Liver (tissue), 9 donors: ENCODE data around the gene NOA1. TPM values are rescaled to one million over a fixed set of nuclear protein-coding genes. Genes with fewer than 3 reads are reported as not detected.

ENCODE experiments used
- DNase-seq: peaks from one replicate; pipeline ENCODE4 v3.0.0-alpha.2; 2017; ENCODE audit warnings: low spot score
- H3K27ac ChIP-seq, 2 donors: one replicate each; pipeline ENCODE4 v1.7.0; 2013; ENCODE audit warnings: inconsistent platforms in 2 of 2, low read length in 2 of 2, control low read depth in 1 of 2, low read depth in 1 of 2, mild to moderate bottlenecking in 1 of 2
- H3K27me3 ChIP-seq, 4 donors: one replicate each; pipeline versions ENCODE4 v1.6.1 to v1.7.0; 2013; ENCODE audit warnings: low read length in 3 of 4, inconsistent platforms in 1 of 4, mild to moderate bottlenecking in 1 of 4, moderate library complexity in 1 of 4; ENCODE audit not compliant: control insufficient read depth in 4 of 4, insufficient read depth in 4 of 4
- H3K36me3 ChIP-seq, 4 donors: one replicate each; pipeline versions ENCODE4 v1.6.1 to v1.7.0; 2013; ENCODE audit warnings: low read length in 3 of 4, mild to moderate bottlenecking in 3 of 4, low read depth in 1 of 4, moderate library complexity in 1 of 4; ENCODE audit not compliant: control insufficient read depth in 4 of 4, insufficient read depth in 3 of 4
- H3K4me1 ChIP-seq, 4 donors: one replicate each; pipeline versions ENCODE4 v1.6.1 to v1.7.0; 2013; ENCODE audit warnings: low read length in 3 of 4, mild to moderate bottlenecking in 3 of 4, moderate library complexity in 1 of 4; ENCODE audit not compliant: control insufficient read depth in 4 of 4, insufficient read depth in 4 of 4
- H3K4me3 ChIP-seq, 3 donors: one replicate each; pipeline versions ENCODE4 v1.6.1 to v1.7.0; 2013; ENCODE audit warnings: low read length in 3 of 3, control low read depth in 1 of 3, low read depth in 1 of 3, mild to moderate bottlenecking in 1 of 3
- H3K9ac ChIP-seq, 2 donors: one replicate each; pipeline ENCODE4 v1.7.0; 2013; ENCODE audit warnings: low read length in 2 of 2, mild to moderate bottlenecking in 2 of 2, moderate library complexity in 2 of 2, control low read depth in 1 of 2, low read depth in 1 of 2
- H3K9me3 ChIP-seq, 4 donors: one replicate each; pipeline versions ENCODE4 v1.6.1 to v1.7.0; 2013; ENCODE audit warnings: low read length in 3 of 4; ENCODE audit not compliant: control insufficient read depth in 4 of 4
- EGR1 ChIP-seq, 2 donors: IDR thresholded peaks; 2 replicates each; pipeline ENCODE4 v1.6.1; 2016 to 2018; ENCODE audit warnings: antibody characterized with exemption in 2 of 2, low read depth in 2 of 2
- FOXA1 ChIP-seq: IDR thresholded peaks from 2 replicates; pipeline ENCODE4 v1.6.1; 2016; ENCODE audit warnings: antibody characterized with exemption
- FOXA2 ChIP-seq: IDR thresholded peaks from 2 replicates; pipeline ENCODE4 v1.6.1; 2016; ENCODE audit warnings: antibody characterized with exemption
- GABPA ChIP-seq, 2 donors: IDR thresholded peaks in 1 of 2; conservative IDR thresholded peaks in 1 of 2; 2 replicates each; pipeline ENCODE4 v1.6.1; 2016; ENCODE audit warnings: antibody characterized with exemption in 2 of 2, mild to moderate bottlenecking in 1 of 2, moderate library complexity in 1 of 2
- JUND ChIP-seq, 2 donors: IDR thresholded peaks; 2 replicates each; pipeline ENCODE4 v1.6.1; 2016; ENCODE audit warnings: antibody characterized with exemption in 2 of 2
- NR2F2 ChIP-seq: IDR thresholded peaks from 2 replicates; pipeline ENCODE4 v1.6.1; 2016; ENCODE audit warnings: antibody characterized with exemption
- RAD21 ChIP-seq, 2 donors: IDR thresholded peaks; 2 replicates each; pipeline ENCODE4 v1.6.1; 2016; ENCODE audit warnings: antibody characterized with exemption in 2 of 2, mild to moderate bottlenecking in 2 of 2
- SP1 ChIP-seq: IDR thresholded peaks from 2 replicates; pipeline ENCODE4 v1.6.1; 2018; ENCODE audit warnings: antibody characterized with exemption, mild to moderate bottlenecking
- YY1 ChIP-seq: IDR thresholded peaks from 2 replicates; pipeline ENCODE4 v1.6.1; 2016; ENCODE audit warnings: antibody characterized with exemption, mild to moderate bottlenecking
- WGBS: extraction: QIAGEN DNeasy Blood & Tissue Kit; methylation state at CpG from one replicate; pipeline ENCODE4 v1.1.7; 2013; 5-methylcytosine and 5-hydroxymethylcytosine counted together
- polyA plus RNA-seq, 2 donors: library from polyadenylated mRNA; stranded (reverse) in 1 of 2; unstranded in 1 of 2; fragments of 200-250 nt in 1 of 2; fragments of >200 nt in 1 of 2; fragmentation: Nextera tagmentation in 1 of 2; extraction: Ambion mirVana in 1 of 2; gene quantifications; one replicate each; pipeline versions ENCODE4 v1.2.1 to v1.2.3, GENCODE V29; 2013 to 2015
- total RNA-seq, 2 donors: library from RNA; depleted of rRNA; stranded (reverse); fragments of >200 nt; gene quantifications; one replicate each; pipeline ENCODE4 v1.2.3, GENCODE V29; 2014
- TF ChIP-seq, protein P1 (sequence below): IDR thresholded peaks from 2 replicates; pipeline ENCODE4 v1.6.1; 2016; ENCODE audit warnings: antibody characterized with exemption, mild to moderate bottlenecking
- TF ChIP-seq, protein P2 (sequence below): IDR thresholded peaks from 2 replicates; pipeline ENCODE4 v1.6.1; 2016; ENCODE audit warnings: antibody characterized with exemption
- TF ChIP-seq, protein P3 (sequence below): IDR thresholded peaks from 2 replicates; pipeline ENCODE4 v1.6.1; 2016; ENCODE audit warnings: antibody characterized with exemption
- TF ChIP-seq, protein P4 (sequence below): IDR thresholded peaks from 2 replicates; pipeline ENCODE4 v1.6.1; 2016; ENCODE audit warnings: antibody characterized with exemption
- donor health status: healthy.
- donor health status: healthy.
- donor health status: healthy.
- donor health status: healthy.
- donor health status: healthy.

NOA1 gene
- total and polyA plus RNA-seq, 4 donors = 2.3 to 9.2 (median 7.1) TPM

DNA sequence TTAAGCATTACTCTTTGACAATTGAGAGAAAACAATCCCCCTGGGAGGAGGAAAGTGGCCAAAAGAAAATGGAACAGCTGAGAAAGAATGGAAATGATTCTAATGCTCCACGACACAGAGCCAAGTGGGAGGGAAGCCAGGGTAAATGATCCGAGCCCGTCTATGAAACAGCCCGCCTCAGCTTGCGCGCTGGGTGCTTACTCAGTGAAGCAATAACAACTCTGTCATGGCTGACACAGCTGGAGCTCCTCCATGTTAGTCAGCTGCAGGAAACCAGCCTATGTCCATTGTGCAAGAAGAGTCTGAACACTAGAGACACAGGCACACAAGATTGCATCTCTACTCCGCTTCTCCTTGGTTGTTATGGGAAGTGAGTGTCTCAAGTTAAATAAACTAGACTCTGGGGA, 19.3 kb downstream of the NOA1 start:
- H3K4me3 ChIP-seq = no peak overlapping the region
- no peaks in the 10 kb centered on the region for H3K4me1 ChIP-seq
- no peak overlapping the region for H3K27ac ChIP-seq
- no peaks in the 10 kb centered on the region for H3K27me3 ChIP-seq
- no peak overlapping the region for H3K9ac ChIP-seq
- WGBS = 52% methylated on average over 7 of the region's 7 CpGs
- no peaks in the 10 kb centered on the region for H3K9me3 ChIP-seq
- no peak for DNase-seq
- TF ChIP-seq, protein P1, sequence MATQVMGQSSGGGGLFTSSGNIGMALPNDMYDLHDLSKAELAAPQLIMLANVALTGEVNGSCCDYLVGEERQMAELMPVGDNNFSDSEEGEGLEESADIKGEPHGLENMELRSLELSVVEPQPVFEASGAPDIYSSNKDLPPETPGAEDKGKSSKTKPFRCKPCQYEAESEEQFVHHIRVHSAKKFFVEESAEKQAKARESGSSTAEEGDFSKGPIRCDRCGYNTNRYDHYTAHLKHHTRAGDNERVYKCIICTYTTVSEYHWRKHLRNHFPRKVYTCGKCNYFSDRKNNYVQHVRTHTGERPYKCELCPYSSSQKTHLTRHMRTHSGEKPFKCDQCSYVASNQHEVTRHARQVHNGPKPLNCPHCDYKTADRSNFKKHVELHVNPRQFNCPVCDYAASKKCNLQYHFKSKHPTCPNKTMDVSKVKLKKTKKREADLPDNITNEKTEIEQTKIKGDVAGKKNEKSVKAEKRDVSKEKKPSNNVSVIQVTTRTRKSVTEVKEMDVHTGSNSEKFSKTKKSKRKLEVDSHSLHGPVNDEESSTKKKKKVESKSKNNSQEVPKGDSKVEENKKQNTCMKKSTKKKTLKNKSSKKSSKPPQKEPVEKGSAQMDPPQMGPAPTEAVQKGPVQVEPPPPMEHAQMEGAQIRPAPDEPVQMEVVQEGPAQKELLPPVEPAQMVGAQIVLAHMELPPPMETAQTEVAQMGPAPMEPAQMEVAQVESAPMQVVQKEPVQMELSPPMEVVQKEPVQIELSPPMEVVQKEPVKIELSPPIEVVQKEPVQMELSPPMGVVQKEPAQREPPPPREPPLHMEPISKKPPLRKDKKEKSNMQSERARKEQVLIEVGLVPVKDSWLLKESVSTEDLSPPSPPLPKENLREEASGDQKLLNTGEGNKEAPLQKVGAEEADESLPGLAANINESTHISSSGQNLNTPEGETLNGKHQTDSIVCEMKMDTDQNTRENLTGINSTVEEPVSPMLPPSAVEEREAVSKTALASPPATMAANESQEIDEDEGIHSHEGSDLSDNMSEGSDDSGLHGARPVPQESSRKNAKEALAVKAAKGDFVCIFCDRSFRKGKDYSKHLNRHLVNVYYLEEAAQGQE = no peak
- no peak for TF ChIP-seq RAD21 (IDR thresholded peaks at IDR 0.05)
- peak; percentile 73 for TF ChIP-seq YY1
- TF ChIP-seq SP1 = no peak
- H3K36me3 ChIP-seq = peaks cover 3 to 9% (median 7%) of the 10 kb centered on the region in 4 donors

DNA sequence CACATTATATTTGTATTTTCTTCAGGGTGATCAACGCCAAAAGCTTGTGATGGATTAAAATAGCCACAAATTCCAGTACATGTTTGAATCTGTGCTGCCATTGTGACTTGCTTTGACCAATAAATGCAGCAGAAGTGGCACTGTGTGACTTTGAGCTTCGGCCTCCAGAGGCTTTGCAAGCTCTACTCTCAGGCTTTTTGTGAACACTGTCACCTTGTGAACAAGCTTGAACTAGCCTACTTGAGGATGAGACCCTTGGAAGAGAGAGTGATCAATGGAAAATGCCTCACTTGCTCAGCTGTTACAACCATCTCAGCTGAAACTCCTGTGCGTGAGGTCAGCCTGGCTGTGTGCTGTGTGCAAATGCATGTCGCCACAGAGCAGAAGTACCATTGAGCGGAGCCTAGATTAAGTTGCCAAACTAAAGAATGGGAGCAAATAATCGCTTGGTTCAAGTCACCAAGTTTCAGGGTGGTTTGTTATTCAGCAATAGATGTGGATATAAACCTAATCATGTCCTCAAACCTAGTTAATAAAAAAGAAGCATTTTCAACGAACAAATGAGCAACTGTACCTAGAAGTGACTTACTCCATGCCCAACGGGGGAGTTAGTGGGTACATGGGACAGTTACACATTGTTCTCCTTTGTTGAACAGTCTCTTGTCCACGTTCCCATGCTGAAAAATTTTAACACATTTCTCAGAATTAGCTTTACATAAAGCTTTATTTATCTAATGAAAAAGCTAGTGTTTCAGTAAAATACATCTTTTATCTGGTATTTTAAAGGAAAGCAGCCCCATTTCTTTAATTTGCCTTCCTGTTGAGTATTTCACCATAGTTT, 23.5 kb downstream of the NOA1 start:
- DNase-seq = no peak
- Histone ChIP-seq H3K27ac (no peak overlapping the region), H3K4me3 (no peak overlapping the region), H3K4me1 (no peaks in the 10 kb centered on the region), H3K27me3 (no peaks in the 10 kb centered on the region), H3K9me3 (no peaks in the 10 kb centered on the region), H3K36me3 (no peaks in the 10 kb centered on the region), H3K9ac (no peak overlapping the region)
- 90% methylated on average over 9 of the region's 9 CpGs for WGBS
- TF ChIP-seq, protein P2, sequence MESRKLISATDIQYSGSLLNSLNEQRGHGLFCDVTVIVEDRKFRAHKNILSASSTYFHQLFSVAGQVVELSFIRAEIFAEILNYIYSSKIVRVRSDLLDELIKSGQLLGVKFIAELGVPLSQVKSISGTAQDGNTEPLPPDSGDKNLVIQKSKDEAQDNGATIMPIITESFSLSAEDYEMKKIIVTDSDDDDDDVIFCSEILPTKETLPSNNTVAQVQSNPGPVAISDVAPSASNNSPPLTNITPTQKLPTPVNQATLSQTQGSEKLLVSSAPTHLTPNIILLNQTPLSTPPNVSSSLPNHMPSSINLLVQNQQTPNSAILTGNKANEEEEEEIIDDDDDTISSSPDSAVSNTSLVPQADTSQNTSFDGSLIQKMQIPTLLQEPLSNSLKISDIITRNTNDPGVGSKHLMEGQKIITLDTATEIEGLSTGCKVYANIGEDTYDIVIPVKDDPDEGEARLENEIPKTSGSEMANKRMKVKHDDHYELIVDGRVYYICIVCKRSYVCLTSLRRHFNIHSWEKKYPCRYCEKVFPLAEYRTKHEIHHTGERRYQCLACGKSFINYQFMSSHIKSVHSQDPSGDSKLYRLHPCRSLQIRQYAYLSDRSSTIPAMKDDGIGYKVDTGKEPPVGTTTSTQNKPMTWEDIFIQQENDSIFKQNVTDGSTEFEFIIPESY = no peak
- TF ChIP-seq JUND (IDR thresholded peaks at IDR 0.05) (no peak), SP1 (no peak), GABPA (IDR thresholded peaks at IDR 0.05 in 1 of 2, conservative IDR thresholded peaks at IDR 0.05 in 1 of 2) (no peak), FOXA2 (no peak), NR2F2 (no peak), EGR1 (IDR thresholded peaks at IDR 0.05; ENCODE audit: low read depth in 2 of 2) (no peak), FOXA1 (no peak), RAD21 (IDR thresholded peaks at IDR 0.05) (no peak), YY1 (no peak)
- TF ChIP-seq, protein P3, sequence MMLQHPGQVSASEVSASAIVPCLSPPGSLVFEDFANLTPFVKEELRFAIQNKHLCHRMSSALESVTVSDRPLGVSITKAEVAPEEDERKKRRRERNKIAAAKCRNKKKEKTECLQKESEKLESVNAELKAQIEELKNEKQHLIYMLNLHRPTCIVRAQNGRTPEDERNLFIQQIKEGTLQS = no peak
- TF ChIP-seq, protein P1 = no peak
- TF ChIP-seq, protein P4, sequence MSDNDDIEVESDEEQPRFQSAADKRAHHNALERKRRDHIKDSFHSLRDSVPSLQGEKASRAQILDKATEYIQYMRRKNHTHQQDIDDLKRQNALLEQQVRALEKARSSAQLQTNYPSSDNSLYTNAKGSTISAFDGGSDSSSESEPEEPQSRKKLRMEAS = no peak
